SK-N-MC (cell line): Measurements from ENCODE around the gene WASHC4.

Experiments used
- EZH2 ChIP-seq: fragments of 200-600 bp; sonication (generic); IDR thresholded peaks from one replicate; pipeline ENCODE4 v1.6.1; 2017; ENCODE audit warnings: antibody characterized with exemption
- FOXP2 ChIP-seq: optimal IDR thresholded peaks from 2 replicates; pipeline ENCODE3; 2011; ENCODE audit warnings: mild to moderate bottlenecking, moderate library complexity; ENCODE audit not compliant: insufficient read depth; ENCODE audit errors: extremely low read length, control extremely low read depth
- POLR2AphosphoS5 ChIP-seq: IDR thresholded peaks from 2 replicates; pipeline ENCODE4 v1.6.1; 2012; ENCODE audit warnings: mild to moderate bottlenecking, low read depth, low read length, borderline replicate concordance

DNA sequence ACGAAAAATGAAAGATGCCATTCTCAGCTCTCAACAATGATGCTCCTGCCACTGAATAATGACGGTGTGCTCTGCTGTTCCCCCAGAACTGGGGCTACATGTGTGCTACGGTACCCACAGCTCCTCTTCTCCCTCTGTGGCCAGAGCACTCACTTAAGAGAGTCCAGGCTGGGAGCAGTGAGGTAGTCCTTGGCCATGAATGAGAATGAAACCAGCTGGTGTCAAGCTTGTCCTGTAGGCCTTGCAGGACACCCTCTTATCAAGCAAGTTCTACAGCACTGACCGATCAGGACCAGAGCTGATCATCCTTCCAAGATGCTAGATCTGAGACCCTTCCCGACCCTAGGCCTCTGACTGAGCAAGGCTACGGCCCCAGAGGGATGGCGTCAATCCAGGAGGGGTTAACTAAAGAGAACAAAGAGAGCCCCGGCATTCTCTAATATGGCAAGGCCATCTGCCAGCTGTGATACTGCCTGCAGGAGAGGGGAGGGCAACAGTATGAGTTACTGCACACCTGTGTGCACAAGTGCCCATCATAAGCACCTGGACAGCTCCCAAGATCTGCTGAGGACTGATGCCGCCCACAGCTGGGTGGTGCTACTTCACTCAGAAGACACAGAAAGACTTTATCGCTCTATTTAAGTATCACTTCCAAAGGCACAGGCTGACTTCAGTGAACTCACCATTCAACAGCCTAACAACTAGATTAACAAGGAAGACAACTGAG lies 98.0 kb downstream of the WASHC4 start:
- TF ChIP-seq EZH2 (no peak), POLR2AphosphoS5 (no peak), FOXP2 (no peak)
